GM18517 (cell line): ENCODE results near the gene LINS1.

Experiments
- ATAC-seq: cut with Tn5 transposase; IDR thresholded peaks from one replicate; pipeline ENCODE4 v1.9.1; 2021; ENCODE audit warnings: mild to moderate bottlenecking, moderate library complexity; ENCODE audit not compliant: unreplicated experiment

Gene LINS1

GRCh38 chr15:100602064-100602822, at the start of gene LINS1, which contains the start of gene ASB7:
LINS1 (minus strand) TSS chr15:100602184; CDS start chr15:100580842, 21,342 bp downstream.
ASB7 (plus strand) TSS chr15:100602589; CDS start chr15:100612217, 9,628 bp downstream.
- ATAC-seq: peak; percentile 92

- no peak for ATAC-seq
Observed at GRCh38 chr15:100651253-100651652, 49.3 kb upstream of the LINS1 start.

- no peak for ATAC-seq
Observed at GRCh38 chr15:100650685-100651084, 48.7 kb upstream of the LINS1 start.

- no peak for ATAC-seq
Observed at GRCh38 chr15:100648951-100649350, 47.0 kb upstream of the LINS1 start.

GRCh38 chr15:100645671-100646070, 43.7 kb upstream of the LINS1 start:
- no peak for ATAC-seq

- no peak for ATAC-seq
Observed at GRCh38 chr15:100642950-100643338, 41.0 kb upstream of the LINS1 start.

- ATAC-seq: no peak
Observed at GRCh38 chr15:100642213-100642949, 40.4 kb upstream of the LINS1 start.

- ATAC-seq: no peak
Observed at GRCh38 chr15:100638177-100638730, 36.3 kb upstream of the LINS1 start.

GRCh38 chr15:100635406-100636071, 33.6 kb upstream of the LINS1 start:
- no peak for ATAC-seq

- ATAC-seq: no peak
Observed at GRCh38 chr15:100633763-100634075, 31.7 kb upstream of the LINS1 start.

GRCh38 chr15:100631831-100632230, 29.8 kb upstream of the LINS1 start:
- ATAC-seq: no peak

GRCh38 chr15:100628746-100629145, 26.8 kb upstream of the LINS1 start:
- no peak for ATAC-seq

- ATAC-seq: peak; percentile 77
Observed at GRCh38 chr15:100627789-100628395, 25.9 kb upstream of the LINS1 start.

GRCh38 chr15:100623301-100623700, 21.3 kb upstream of the LINS1 start:
- ATAC-seq: no peak

GRCh38 chr15:100616700-100617099, 14.7 kb upstream of the LINS1 start:
- no peak for ATAC-seq

GRCh38 chr15:100615801-100616200, 13.8 kb upstream of the LINS1 start:
- no peak for ATAC-seq

- ATAC-seq: no peak
Observed at GRCh38 chr15:100614918-100615317, 12.9 kb upstream of the LINS1 start.

GRCh38 chr15:100614336-100614735, 12.4 kb upstream of the LINS1 start:
- no peak for ATAC-seq

GRCh38 chr15:100613208-100613607, 11.2 kb upstream of the LINS1 start:
- no peak for ATAC-seq

- ATAC-seq: no peak
Observed at GRCh38 chr15:100612539-100612938, 10.6 kb upstream of the LINS1 start.

GRCh38 chr15:100602823-100603393, 924 bp upstream of the LINS1 start:
- peak; percentile 39 for ATAC-seq
